Body of pancreas (tissue), 4 donors: ENCODE measurements around the gene FBXO22.

Experiments used
- POLR2A ChIP-seq, 3 donors: fragments of 450-650 bp; IDR thresholded peaks; one replicate each; pipeline ENCODE4 v1.6.1; 2016; ENCODE audit warnings: antibody characterized with exemption in 3 of 3, mild to moderate bottlenecking in 2 of 3
- TF ChIP-seq, protein P1 (sequence below), 7 experiments: fragments of 450-650 bp in 4 of 7; fragments of 200-600 bp in 3 of 7; sonication (generic) in 3 of 7; IDR thresholded peaks; one replicate each; pipeline ENCODE4 v1.5.1; 2016 to 2019; ENCODE audit warnings: antibody characterized with exemption in 7 of 7

GRCh38 chr15:75862796-75863195 is 40.9 kb upstream of the FBXO22 start:
- TF ChIP-seq, protein P1, sequence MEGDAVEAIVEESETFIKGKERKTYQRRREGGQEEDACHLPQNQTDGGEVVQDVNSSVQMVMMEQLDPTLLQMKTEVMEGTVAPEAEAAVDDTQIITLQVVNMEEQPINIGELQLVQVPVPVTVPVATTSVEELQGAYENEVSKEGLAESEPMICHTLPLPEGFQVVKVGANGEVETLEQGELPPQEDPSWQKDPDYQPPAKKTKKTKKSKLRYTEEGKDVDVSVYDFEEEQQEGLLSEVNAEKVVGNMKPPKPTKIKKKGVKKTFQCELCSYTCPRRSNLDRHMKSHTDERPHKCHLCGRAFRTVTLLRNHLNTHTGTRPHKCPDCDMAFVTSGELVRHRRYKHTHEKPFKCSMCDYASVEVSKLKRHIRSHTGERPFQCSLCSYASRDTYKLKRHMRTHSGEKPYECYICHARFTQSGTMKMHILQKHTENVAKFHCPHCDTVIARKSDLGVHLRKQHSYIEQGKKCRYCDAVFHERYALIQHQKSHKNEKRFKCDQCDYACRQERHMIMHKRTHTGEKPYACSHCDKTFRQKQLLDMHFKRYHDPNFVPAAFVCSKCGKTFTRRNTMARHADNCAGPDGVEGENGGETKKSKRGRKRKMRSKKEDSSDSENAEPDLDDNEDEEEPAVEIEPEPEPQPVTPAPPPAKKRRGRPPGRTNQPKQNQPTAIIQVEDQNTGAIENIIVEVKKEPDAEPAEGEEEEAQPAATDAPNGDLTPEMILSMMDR (IDR thresholded peaks at IDR 0.05), result no peak
- no peak for TF ChIP-seq POLR2A (IDR thresholded peaks at IDR 0.05)
